ENCODE data around the gene PLK1. TPM values are rescaled to one million over a fixed set of nuclear protein-coding genes. Genes with fewer than 3 reads are reported as not detected.

The PLK1 gene
- total and polyA plus RNA-seq, 2 experiments from 2014 or later = 69.0 to 141 TPM

DNA sequence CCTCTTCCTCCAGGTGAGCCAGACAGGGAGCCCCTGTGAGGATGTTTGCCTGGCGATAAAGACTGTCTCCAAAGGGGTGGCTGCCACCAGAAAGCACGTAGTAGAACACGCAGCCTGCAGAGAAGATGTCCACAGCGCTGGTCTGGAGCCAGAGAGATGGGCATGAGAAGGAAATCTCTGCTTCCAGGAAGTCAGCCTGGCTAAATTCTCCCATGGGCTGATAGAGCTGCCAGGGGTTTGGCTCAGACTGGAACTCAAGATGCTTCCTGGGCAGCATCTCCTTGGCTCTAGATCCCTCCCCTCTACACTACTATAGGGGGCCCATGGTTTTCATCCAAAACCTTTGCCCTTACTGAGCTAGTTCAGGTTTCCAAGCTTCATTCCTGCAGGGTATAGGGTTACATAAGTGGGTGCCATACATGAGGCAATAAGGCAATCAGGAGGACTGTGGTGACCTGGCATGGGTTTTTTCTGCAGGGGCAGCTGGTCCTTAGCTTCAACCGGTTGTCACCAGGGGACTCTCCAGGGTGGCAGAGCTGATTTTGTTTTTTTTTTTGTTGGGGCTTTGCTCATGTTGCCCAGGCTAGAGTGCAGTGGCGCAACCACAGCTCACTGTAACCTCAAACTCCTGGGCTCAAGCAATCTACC lies 13.6 kb downstream of the PLK1 start:
- Histone ChIP-seq H4K20me1 (replicated peaks; ENCODE audit: insufficient read depth) (no peaks in the 10 kb centered on the region), H2AFZ (no peak overlapping the region), H3K9me2 (ENCODE audit: insufficient read depth) (no peaks in the 10 kb centered on the region), H3K27ac (ENCODE audit: low read depth) (no peak overlapping the region), H3K36me3 (ENCODE audit: insufficient read depth) (peaks cover 23% of the 10 kb centered on the region), H3K4me3 (no peak overlapping the region), H3K27me3 (ENCODE audit: insufficient read depth) (no peaks in the 10 kb centered on the region), H3K79me2 (replicated peaks; ENCODE audit: insufficient read depth) (no peaks in the 10 kb centered on the region), H3K4me2 (no peak overlapping the region), H3F3A (replicated peaks; ENCODE audit: low read depth) (peaks cover 9% of the 10 kb centered on the region; the same call in 1 of the 2 replicates), H3K4me1 (ENCODE audit: insufficient read depth) (peaks cover 7% of the 10 kb centered on the region; the same call in 1 of the 2 replicates)
- H3K4me3 Mint-ChIP-seq = no peak overlapping the region
- no peaks in the 10 kb centered on the region; the same call in 2 of the 3 replicates for H3K9me3 Mint-ChIP-seq
- H3K27me3 Mint-ChIP-seq (ENCODE audit: insufficient read depth, low read depth, poor library complexity) = peaks cover 7% of the 10 kb centered on the region
- H3K36me3 Mint-ChIP-seq (ENCODE audit: low read depth) = peaks cover 43% of the 10 kb centered on the region
- H3K27ac Mint-ChIP-seq = no peak overlapping the region
- DNase-seq (ENCODE audit: low spot score) (no peak), ATAC-seq (no peak)
- TF ChIP-seq JUNB (IDR thresholded peaks at IDR 0.05; ENCODE audit: unreplicated experiment) = no peak
- no peak for TF ChIP-seq CREB1 (CRISPR knock-in tag; IDR thresholded peaks at IDR 0.05; ENCODE audit: low read depth)
- TF ChIP-seq, protein P1, sequence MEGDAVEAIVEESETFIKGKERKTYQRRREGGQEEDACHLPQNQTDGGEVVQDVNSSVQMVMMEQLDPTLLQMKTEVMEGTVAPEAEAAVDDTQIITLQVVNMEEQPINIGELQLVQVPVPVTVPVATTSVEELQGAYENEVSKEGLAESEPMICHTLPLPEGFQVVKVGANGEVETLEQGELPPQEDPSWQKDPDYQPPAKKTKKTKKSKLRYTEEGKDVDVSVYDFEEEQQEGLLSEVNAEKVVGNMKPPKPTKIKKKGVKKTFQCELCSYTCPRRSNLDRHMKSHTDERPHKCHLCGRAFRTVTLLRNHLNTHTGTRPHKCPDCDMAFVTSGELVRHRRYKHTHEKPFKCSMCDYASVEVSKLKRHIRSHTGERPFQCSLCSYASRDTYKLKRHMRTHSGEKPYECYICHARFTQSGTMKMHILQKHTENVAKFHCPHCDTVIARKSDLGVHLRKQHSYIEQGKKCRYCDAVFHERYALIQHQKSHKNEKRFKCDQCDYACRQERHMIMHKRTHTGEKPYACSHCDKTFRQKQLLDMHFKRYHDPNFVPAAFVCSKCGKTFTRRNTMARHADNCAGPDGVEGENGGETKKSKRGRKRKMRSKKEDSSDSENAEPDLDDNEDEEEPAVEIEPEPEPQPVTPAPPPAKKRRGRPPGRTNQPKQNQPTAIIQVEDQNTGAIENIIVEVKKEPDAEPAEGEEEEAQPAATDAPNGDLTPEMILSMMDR (conservative IDR thresholded peaks at IDR 0.05; ENCODE audit: low read depth in 2 of 2) = no peak
- TF ChIP-seq STAT1 (IDR thresholded peaks at IDR 0.05; ENCODE audit: unreplicated experiment) = no peak
- TF ChIP-seq, protein P2, sequence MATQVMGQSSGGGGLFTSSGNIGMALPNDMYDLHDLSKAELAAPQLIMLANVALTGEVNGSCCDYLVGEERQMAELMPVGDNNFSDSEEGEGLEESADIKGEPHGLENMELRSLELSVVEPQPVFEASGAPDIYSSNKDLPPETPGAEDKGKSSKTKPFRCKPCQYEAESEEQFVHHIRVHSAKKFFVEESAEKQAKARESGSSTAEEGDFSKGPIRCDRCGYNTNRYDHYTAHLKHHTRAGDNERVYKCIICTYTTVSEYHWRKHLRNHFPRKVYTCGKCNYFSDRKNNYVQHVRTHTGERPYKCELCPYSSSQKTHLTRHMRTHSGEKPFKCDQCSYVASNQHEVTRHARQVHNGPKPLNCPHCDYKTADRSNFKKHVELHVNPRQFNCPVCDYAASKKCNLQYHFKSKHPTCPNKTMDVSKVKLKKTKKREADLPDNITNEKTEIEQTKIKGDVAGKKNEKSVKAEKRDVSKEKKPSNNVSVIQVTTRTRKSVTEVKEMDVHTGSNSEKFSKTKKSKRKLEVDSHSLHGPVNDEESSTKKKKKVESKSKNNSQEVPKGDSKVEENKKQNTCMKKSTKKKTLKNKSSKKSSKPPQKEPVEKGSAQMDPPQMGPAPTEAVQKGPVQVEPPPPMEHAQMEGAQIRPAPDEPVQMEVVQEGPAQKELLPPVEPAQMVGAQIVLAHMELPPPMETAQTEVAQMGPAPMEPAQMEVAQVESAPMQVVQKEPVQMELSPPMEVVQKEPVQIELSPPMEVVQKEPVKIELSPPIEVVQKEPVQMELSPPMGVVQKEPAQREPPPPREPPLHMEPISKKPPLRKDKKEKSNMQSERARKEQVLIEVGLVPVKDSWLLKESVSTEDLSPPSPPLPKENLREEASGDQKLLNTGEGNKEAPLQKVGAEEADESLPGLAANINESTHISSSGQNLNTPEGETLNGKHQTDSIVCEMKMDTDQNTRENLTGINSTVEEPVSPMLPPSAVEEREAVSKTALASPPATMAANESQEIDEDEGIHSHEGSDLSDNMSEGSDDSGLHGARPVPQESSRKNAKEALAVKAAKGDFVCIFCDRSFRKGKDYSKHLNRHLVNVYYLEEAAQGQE (IDR thresholded peaks at IDR 0.05; ENCODE audit: unreplicated experiment) = no peak
- no peak for TF ChIP-seq EZH2phosphoT487 (IDR thresholded peaks at IDR 0.05; ENCODE audit: unreplicated experiment)
- TF ChIP-seq ZNF114 (CRISPR knock-in tag; IDR thresholded peaks at IDR 0.05) = no peak
- no peak for TF ChIP-seq ZNF331 (CRISPR knock-in tag; IDR thresholded peaks at IDR 0.05; ENCODE audit: low read depth)
- TF ChIP-seq, protein P3, sequence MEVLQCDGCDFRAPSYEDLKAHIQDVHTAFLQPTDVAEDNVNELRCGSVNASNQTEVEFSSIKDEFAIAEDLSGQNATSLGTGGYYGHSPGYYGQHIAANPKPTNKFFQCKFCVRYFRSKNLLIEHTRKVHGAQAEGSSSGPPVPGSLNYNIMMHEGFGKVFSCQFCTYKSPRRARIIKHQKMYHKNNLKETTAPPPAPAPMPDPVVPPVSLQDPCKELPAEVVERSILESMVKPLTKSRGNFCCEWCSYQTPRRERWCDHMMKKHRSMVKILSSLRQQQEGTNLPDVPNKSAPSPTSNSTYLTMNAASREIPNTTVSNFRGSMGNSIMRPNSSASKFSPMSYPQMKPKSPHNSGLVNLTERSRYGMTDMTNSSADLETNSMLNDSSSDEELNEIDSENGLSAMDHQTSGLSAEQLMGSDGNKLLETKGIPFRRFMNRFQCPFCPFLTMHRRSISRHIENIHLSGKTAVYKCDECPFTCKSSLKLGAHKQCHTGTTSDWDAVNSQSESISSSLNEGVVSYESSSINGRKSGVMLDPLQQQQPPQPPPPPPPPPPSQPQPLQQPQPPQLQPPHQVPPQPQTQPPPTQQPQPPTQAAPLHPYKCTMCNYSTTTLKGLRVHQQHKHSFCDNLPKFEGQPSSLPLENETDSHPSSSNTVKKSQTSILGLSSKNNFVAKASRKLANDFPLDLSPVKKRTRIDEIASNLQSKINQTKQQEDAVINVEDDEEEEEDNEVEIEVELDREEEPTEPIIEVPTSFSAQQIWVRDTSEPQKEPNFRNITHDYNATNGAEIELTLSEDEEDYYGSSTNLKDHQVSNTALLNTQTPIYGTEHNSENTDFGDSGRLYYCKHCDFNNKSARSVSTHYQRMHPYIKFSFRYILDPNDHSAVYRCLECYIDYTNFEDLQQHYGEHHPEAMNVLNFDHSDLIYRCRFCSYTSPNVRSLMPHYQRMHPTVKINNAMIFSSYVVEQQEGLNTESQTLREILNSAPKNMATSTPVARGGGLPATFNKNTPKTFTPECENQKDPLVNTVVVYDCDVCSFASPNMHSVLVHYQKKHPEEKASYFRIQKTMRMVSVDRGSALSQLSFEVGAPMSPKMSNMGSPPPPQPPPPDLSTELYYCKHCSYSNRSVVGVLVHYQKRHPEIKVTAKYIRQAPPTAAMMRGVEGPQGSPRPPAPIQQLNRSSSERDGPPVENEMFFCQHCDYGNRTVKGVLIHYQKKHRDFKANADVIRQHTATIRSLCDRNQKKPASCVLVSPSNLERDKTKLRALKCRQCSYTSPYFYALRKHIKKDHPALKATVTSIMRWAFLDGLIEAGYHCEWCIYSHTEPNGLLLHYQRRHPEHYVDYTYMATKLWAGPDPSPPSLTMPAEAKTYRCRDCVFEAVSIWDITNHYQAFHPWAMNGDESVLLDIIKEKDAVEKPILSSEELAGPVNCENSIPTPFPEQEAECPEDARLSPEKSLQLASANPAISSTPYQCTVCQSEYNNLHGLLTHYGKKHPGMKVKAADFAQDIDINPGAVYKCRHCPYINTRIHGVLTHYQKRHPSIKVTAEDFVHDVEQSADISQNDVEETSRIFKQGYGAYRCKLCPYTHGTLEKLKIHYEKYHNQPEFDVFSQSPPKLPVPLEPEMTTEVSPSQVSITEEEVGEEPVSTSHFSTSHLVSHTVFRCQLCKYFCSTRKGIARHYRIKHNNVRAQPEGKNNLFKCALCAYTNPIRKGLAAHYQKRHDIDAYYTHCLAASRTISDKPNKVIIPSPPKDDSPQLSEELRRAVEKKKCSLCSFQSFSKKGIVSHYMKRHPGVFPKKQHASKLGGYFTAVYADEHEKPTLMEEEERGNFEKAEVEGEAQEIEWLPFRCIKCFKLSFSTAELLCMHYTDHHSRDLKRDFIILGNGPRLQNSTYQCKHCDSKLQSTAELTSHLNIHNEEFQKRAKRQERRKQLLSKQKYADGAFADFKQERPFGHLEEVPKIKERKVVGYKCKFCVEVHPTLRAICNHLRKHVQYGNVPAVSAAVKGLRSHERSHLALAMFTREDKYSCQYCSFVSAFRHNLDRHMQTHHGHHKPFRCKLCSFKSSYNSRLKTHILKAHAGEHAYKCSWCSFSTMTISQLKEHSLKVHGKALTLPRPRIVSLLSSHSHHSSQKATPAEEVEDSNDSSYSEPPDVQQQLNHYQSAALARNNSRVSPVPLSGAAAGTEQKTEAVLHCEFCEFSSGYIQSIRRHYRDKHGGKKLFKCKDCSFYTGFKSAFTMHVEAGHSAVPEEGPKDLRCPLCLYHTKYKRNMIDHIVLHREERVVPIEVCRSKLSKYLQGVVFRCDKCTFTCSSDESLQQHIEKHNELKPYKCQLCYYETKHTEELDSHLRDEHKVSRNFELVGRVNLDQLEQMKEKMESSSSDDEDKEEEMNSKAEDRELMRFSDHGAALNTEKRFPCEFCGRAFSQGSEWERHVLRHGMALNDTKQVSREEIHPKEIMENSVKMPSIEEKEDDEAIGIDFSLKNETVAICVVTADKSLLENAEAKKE (CRISPR knock-in tag; IDR thresholded peaks at IDR 0.05) = no peak
- no peak for TF ChIP-seq EZH2 (IDR thresholded peaks at IDR 0.05; ENCODE audit: low read depth, unreplicated experiment)
- TF ChIP-seq POLR2AphosphoS5 (IDR thresholded peaks at IDR 0.05; ENCODE audit: low read depth) = no peak
- peaks cover 7% of the 10 kb centered on the region; the same call in 2 of the 3 replicates for H3K4me1 Mint-ChIP-seq
